ENCODE measurements around the gene MT1G.

MT1G gene

GRCh38 chr16:56653218-56653617 lies 14.6 kb downstream of the MT1G start:
- Histone ChIP-seq H3K27ac (replicated peaks) (no peak overlapping the region), H3K27me3 (ENCODE audit: insufficient read depth, poor library complexity, severe bottlenecking) (peaks cover 38% of the 10 kb centered on the region), H3K4me3 (replicated peaks; ENCODE audit: insufficient read depth, low read length) (no peak overlapping the region)
- no peak for TF ChIP-seq POLR2AphosphoS5 (IDR thresholded peaks at IDR 0.05; ENCODE audit: low read depth)
- no peak for TF ChIP-seq SPI1 (IDR thresholded peaks at IDR 0.05; ENCODE audit: borderline replicate concordance, low read depth)
- TF ChIP-seq REST (IDR thresholded peaks at IDR 0.05; ENCODE audit: insufficient replicate concordance, low read depth), result no peak
- no peak for TF ChIP-seq GABPA (IDR thresholded peaks at IDR 0.05; ENCODE audit: low read depth)
- TF ChIP-seq, protein P1, sequence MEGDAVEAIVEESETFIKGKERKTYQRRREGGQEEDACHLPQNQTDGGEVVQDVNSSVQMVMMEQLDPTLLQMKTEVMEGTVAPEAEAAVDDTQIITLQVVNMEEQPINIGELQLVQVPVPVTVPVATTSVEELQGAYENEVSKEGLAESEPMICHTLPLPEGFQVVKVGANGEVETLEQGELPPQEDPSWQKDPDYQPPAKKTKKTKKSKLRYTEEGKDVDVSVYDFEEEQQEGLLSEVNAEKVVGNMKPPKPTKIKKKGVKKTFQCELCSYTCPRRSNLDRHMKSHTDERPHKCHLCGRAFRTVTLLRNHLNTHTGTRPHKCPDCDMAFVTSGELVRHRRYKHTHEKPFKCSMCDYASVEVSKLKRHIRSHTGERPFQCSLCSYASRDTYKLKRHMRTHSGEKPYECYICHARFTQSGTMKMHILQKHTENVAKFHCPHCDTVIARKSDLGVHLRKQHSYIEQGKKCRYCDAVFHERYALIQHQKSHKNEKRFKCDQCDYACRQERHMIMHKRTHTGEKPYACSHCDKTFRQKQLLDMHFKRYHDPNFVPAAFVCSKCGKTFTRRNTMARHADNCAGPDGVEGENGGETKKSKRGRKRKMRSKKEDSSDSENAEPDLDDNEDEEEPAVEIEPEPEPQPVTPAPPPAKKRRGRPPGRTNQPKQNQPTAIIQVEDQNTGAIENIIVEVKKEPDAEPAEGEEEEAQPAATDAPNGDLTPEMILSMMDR (IDR thresholded peaks at IDR 0.05; ENCODE audit: insufficient read depth, low read length), result no peak
- no peak for DNase-seq (ENCODE audit: low read depth in 1 of 2, low spot score in 1 of 2)

- DNase-seq (ENCODE audit: low read depth in 1 of 2, low spot score in 1 of 2), result no peak
- H3K4me3 ChIP-seq (replicated peaks; ENCODE audit: insufficient read depth, low read length), result no peak overlapping the region
- H3K27me3 ChIP-seq (ENCODE audit: insufficient read depth, poor library complexity, severe bottlenecking), result peaks cover 38% of the 10 kb centered on the region
- H3K27ac ChIP-seq (replicated peaks), result no peak overlapping the region
- TF ChIP-seq SPI1 (IDR thresholded peaks at IDR 0.05; ENCODE audit: borderline replicate concordance, low read depth), result no peak
- TF ChIP-seq POLR2AphosphoS5 (IDR thresholded peaks at IDR 0.05; ENCODE audit: low read depth), result no peak
- no peak for TF ChIP-seq GABPA (IDR thresholded peaks at IDR 0.05; ENCODE audit: low read depth)
- TF ChIP-seq, protein P1 (IDR thresholded peaks at IDR 0.05; ENCODE audit: insufficient read depth, low read length), result no peak
- TF ChIP-seq REST (IDR thresholded peaks at IDR 0.05; ENCODE audit: insufficient replicate concordance, low read depth), result no peak
These were observed 15.3 kb downstream of the MT1G start for GRCh38 chr16:56652600-56652999.

DNA sequence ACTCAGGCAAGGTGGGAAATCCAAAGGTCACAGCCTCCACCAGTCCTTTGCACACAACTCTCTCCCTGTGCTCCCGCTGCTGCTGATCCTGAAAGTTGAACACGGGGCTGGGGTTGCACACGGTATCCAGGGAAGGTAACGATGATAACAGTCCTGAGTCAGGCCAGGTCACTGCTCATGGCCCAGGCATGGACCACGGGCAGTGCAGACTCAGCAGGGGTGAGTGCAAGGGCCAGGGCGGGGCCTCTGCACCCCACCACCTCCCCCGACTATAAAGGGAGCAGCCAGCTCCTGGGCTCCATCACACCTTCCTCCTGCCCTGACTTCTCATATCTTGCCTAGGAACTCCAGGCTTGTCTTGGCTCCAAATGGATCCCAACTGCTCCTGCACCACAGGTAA lies 16.3 kb downstream of the MT1G start, which contains the start of gene MT1B:
MT1B (plus strand) TSS at position 301 of the 400 bp plus-strand sequence; CDS start at position 369, 68 bp downstream.
- peaks cover 46% of the 10 kb centered on the region for H3K27me3 ChIP-seq (ENCODE audit: insufficient read depth, poor library complexity, severe bottlenecking)
- TF ChIP-seq, protein P1 (IDR thresholded peaks at IDR 0.05; ENCODE audit: insufficient read depth, low read length), result no peak
- TF ChIP-seq REST (IDR thresholded peaks at IDR 0.05; ENCODE audit: insufficient replicate concordance, low read depth) (no peak), SPI1 (IDR thresholded peaks at IDR 0.05; ENCODE audit: borderline replicate concordance, low read depth) (no peak), POLR2AphosphoS5 (IDR thresholded peaks at IDR 0.05; ENCODE audit: low read depth) (no peak), GABPA (IDR thresholded peaks at IDR 0.05; ENCODE audit: low read depth) (no peak)
- H3K27ac ChIP-seq (replicated peaks), result no peak within 1 kb of the TSS
- DNase-seq (ENCODE audit: low read depth in 1 of 2, low spot score in 1 of 2), result no peak
- no peak within 1 kb of the TSS for H3K4me3 ChIP-seq (replicated peaks; ENCODE audit: insufficient read depth, low read length)

Measured in HL-60 (cell line).